Trophoblast cell (in vitro differentiated cells and primary cell): ENCODE data around the gene TRAPPC2.
"Not testable (repeated sequence)": the region's sequence is repeated elsewhere in the genome, so short reads cannot be mapped to it uniquely, and the experiment has no call there.

Experiments used
- DNase-seq, 2 donors: peaks; one replicate each; pipeline ENCODE4 v3.0.0-alpha.2; 2016
- H2AFZ ChIP-seq: 2 replicates; pipeline ENCODE4 v1.6.1; 2013; ENCODE audit warnings: low read length, moderate library complexity, mild to moderate bottlenecking; ENCODE audit not compliant: insufficient read depth, poor library complexity
- H2AK5ac ChIP-seq: 2 replicates; pipeline ENCODE4 v1.6.1; 2013; ENCODE audit warnings: mild to moderate bottlenecking, low read length
- H2BK120ac ChIP-seq: 2 replicates; pipeline ENCODE4 v1.6.1; 2013; ENCODE audit warnings: low read length, mild to moderate bottlenecking, moderate library complexity; ENCODE audit not compliant: insufficient read depth, poor library complexity
- H2BK12ac ChIP-seq: 2 replicates; pipeline ENCODE4 v1.6.1; 2013; ENCODE audit warnings: mild to moderate bottlenecking, low read length, moderate library complexity
- H2BK5ac ChIP-seq: 2 replicates; pipeline ENCODE4 v1.6.1; 2013; ENCODE audit warnings: low read length, low read depth, moderate library complexity, mild to moderate bottlenecking; ENCODE audit not compliant: poor library complexity
- H3K14ac ChIP-seq: 2 replicates; pipeline ENCODE4 v1.6.1; 2013; ENCODE audit warnings: mild to moderate bottlenecking, low read length
- H3K18ac ChIP-seq: 2 replicates; pipeline ENCODE4 v1.6.1; 2013; ENCODE audit warnings: mild to moderate bottlenecking, low read length
- H3K23ac ChIP-seq: 2 replicates; pipeline ENCODE4 v1.6.1; 2013; ENCODE audit warnings: low read length
- H3K27ac ChIP-seq: 2 replicates; pipeline ENCODE4 v1.5.1; 2013; ENCODE audit warnings: low read depth, mild to moderate bottlenecking, inconsistent platforms, low read length, moderate library complexity
- H3K27me3 ChIP-seq: 2 replicates; pipeline ENCODE4 v1.6.1; 2013; ENCODE audit warnings: inconsistent platforms, mild to moderate bottlenecking, low read length, moderate library complexity; ENCODE audit not compliant: insufficient read depth
- H3K36me3 ChIP-seq, 2 experiments: 1 replicate in 1 of 2; 2 replicates in 1 of 2; pipeline ENCODE4 v1.6.1; 2013; ENCODE audit warnings: low read length in 2 of 2, mild to moderate bottlenecking in 2 of 2, moderate library complexity in 1 of 2; ENCODE audit not compliant: insufficient read depth in 2 of 2, control insufficient read depth in 1 of 2
- H3K4ac ChIP-seq: 2 replicates; pipeline ENCODE4 v1.6.1; 2013; ENCODE audit warnings: low read depth, mild to moderate bottlenecking, low read length, moderate library complexity
- H3K4me1 ChIP-seq, 2 experiments: 1 replicate in 1 of 2; 2 replicates in 1 of 2; pipeline ENCODE4 v1.6.1; 2013; ENCODE audit warnings: low read length in 2 of 2, mild to moderate bottlenecking in 2 of 2, moderate library complexity in 1 of 2; ENCODE audit not compliant: insufficient read depth in 2 of 2, control insufficient read depth in 1 of 2
- H3K4me2 ChIP-seq: 2 replicates; pipeline ENCODE4 v1.6.1; 2013; ENCODE audit warnings: inconsistent platforms, mild to moderate bottlenecking, low read length, moderate library complexity
- H3K4me3 ChIP-seq: 2 replicates; pipeline ENCODE4 v1.5.1; 2013; ENCODE audit warnings: mild to moderate bottlenecking, low read depth, low read length, inconsistent platforms
- H3K79me1 ChIP-seq: one replicate; pipeline ENCODE4 v1.6.1; 2013; ENCODE audit warnings: low read length
- H3K79me2 ChIP-seq: 2 replicates; pipeline ENCODE4 v1.6.1; 2013; ENCODE audit warnings: low read length, mild to moderate bottlenecking; ENCODE audit not compliant: control insufficient read depth, insufficient read depth, poor library complexity
- H3K9ac ChIP-seq: 2 replicates; pipeline ENCODE4 v1.6.1; 2013; ENCODE audit warnings: mild to moderate bottlenecking, low read length
- H3K9me3 ChIP-seq: 2 replicates; pipeline ENCODE4 v1.6.1; 2013; ENCODE audit warnings: low read depth, mild to moderate bottlenecking, control low read depth, inconsistent platforms, low read length; ENCODE audit not compliant: insufficient read depth
- H4K12ac ChIP-seq: 2 replicates; pipeline ENCODE4 v1.6.1; 2013; ENCODE audit warnings: low read depth, mild to moderate bottlenecking, low read length, moderate library complexity
- H4K8ac ChIP-seq: 2 replicates; pipeline ENCODE4 v1.6.1; 2013; ENCODE audit warnings: low read depth, mild to moderate bottlenecking, low read length, moderate library complexity
- H4K91ac ChIP-seq: one replicate; pipeline ENCODE4 v1.6.1; 2013; ENCODE audit warnings: low read depth, mild to moderate bottlenecking, low read length, moderate library complexity
- WGBS: extraction: QIAGEN DNeasy Blood & Tissue Kit; methylation state at CpG from one replicate; pipeline ENCODE4 v1.1.7; 2013; ENCODE audit warnings: missing lambda C conversion rate; ENCODE audit not compliant: insufficient read length, insufficient coverage; ENCODE audit errors: extremely low coverage; 5-methylcytosine and 5-hydroxymethylcytosine counted together

The TRAPPC2 gene

DNA sequence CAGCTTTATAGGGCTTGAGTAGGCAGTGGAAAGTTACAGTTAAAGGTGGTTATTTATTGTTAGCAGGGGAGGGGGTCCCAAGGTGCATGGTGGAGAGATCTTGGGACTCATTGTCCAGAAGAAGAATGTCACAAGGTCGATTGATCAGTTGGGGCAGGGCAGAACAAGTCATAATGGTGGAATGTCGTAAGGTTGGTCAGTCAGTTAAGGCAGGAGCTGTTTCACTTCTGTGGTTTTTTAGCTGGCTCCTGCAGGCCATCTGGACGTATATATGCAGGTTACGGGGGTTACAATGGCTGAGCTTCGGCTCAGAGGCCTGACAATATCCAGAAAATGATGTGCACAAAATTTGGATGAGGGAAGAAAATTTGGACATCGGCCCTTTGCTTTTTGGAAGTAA, 7.3 kb upstream of the TRAPPC2 start:
- Histone ChIP-seq H2BK12ac (no peak overlapping the region), H3K4me2 (no peak overlapping the region), H3K4me3 (no peak overlapping the region), H3K9ac (no peak overlapping the region), H3K79me2 (no peaks in the 10 kb centered on the region), H3K79me1 (no peaks in the 10 kb centered on the region), H3K9me3 (no peaks in the 10 kb centered on the region), H3K27ac (peak overlapping the region; percentile 10), H3K23ac (no peak overlapping the region), H4K12ac (no peak overlapping the region), H3K14ac (no peak overlapping the region), H3K4ac (no peak overlapping the region), H4K8ac (no peak overlapping the region), H3K4me1 (no peaks in the 10 kb centered on the region), H3K27me3 (no peaks in the 10 kb centered on the region), H2BK120ac (no peak overlapping the region), H2BK5ac (peak overlapping the region; percentile 2), H2AFZ (no peak overlapping the region), H4K91ac (no peak overlapping the region), H2AK5ac (no peak overlapping the region), H3K18ac (no peak overlapping the region), H3K36me3 (peaks cover 3 to 9% of the 10 kb centered on the region in 2 experiments)
- WGBS, result no CpG with 5 or more reads among the region's 6 CpGs
- no peak for DNase-seq

DNA sequence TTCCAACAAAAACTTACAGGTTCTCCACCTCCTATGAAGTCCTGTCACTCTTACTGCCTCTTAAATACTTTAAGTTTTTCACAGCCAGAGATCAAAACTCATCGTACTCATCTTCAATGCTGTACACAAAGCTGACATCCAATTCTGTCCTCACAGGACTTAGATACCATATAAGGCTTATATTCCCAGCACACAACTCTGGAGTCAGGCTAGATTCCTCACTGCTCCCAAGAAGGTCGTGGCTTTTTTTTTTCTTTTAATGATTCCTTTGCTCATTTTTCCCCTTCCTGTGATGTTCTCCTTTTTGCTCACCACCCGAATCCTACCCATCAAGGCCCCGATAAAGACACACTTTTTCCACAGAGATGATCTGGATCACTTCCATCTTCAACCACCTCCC, 914 bp downstream of the TRAPPC2 start:
- H3K79me1 ChIP-seq, result peaks cover 7% of the 10 kb centered on the region
- H2BK120ac ChIP-seq, result no peak overlapping the region
- no peak overlapping the region for H2AK5ac ChIP-seq
- no peaks in the 10 kb centered on the region for H3K9me3 ChIP-seq
- H3K36me3 ChIP-seq, result peaks cover 0 to 3% of the 10 kb centered on the region in 2 experiments
- no peak overlapping the region for H3K23ac ChIP-seq
- DNase-seq, result no peak
- H2BK5ac ChIP-seq, result no peak overlapping the region
- peak overlapping the region; percentile 57 for H3K4me2 ChIP-seq
- H4K12ac ChIP-seq, result no peak overlapping the region
- H2AFZ ChIP-seq, result no peak overlapping the region
- no peak overlapping the region for H3K4ac ChIP-seq
- no peaks in the 10 kb centered on the region for H3K27me3 ChIP-seq
- no peak overlapping the region for H3K27ac ChIP-seq
- no peak overlapping the region for H3K14ac ChIP-seq
- no CpG with 5 or more reads among the region's 4 CpGs for WGBS
- no peak overlapping the region for H3K4me3 ChIP-seq
- H4K8ac ChIP-seq, result no peak overlapping the region
- H3K79me2 ChIP-seq, result peaks cover 8% of the 10 kb centered on the region
- H3K9ac ChIP-seq, result no peak overlapping the region
- H4K91ac ChIP-seq, result no peak overlapping the region
- no peak overlapping the region for H2BK12ac ChIP-seq
- H3K4me1 ChIP-seq, result peaks cover 0 to 3% of the 10 kb centered on the region in 2 experiments
- no peak overlapping the region for H3K18ac ChIP-seq

DNA sequence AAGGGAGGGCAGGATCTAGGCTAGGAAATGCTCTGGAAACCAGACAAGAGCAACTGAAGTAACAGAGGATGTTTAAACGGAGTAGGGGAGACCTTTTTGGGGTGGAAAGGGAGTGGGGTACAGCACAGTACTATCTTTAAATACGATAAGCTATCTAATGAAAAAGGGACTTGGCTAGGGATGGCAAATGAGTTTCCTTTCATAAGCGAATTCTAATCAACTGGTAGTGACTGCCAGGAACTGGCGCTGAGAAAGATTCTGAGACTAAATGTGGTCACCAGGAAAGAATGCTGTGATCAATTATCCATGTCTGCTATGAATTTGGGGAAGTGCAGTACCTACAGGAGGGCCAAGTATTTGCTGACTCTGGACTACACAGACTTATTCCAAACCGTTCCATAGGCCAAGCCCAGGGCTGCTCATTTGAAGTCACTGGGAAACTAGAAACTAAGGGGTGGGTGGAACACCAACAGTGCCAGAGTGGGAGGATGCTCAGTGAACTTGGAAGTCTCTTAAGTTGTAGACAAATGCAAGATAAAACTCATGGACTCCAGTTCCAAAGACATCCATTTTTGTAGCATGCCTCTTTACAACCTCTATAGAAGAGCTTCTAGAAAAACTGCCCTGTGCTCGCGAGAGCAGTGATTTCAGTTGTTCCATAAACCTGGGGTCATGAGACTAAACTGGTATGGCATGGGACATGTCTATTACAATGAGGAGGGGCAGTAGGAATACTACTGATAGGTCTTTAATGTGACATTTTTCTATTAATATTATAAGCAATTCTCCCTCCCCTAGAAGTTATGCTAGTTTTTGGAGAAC, 2.0 kb downstream of the TRAPPC2 start:
- Histone ChIP-seq H3K79me2 (peaks cover 8% of the 10 kb centered on the region), H3K27me3 (no peaks in the 10 kb centered on the region), H3K4ac (no peak overlapping the region), H3K14ac (no peak overlapping the region), H3K9me3 (no peaks in the 10 kb centered on the region), H4K12ac (no peak overlapping the region), H2AK5ac (no peak overlapping the region), H3K79me1 (peaks cover 7% of the 10 kb centered on the region), H3K9ac (no peak overlapping the region), H3K4me1 (peaks cover 0 to 3% of the 10 kb centered on the region in 2 experiments), H4K91ac (no peak overlapping the region), H3K36me3 (peaks cover 0 to 3% of the 10 kb centered on the region in 2 experiments), H4K8ac (no peak overlapping the region), H2AFZ (no peak overlapping the region), H3K23ac (no peak overlapping the region), H3K27ac (no peak overlapping the region), H2BK5ac (no peak overlapping the region), H3K4me2 (no peak overlapping the region), H2BK120ac (peak overlapping the region; percentile 13), H3K4me3 (no peak overlapping the region), H2BK12ac (no peak overlapping the region), H3K18ac (no peak overlapping the region)
- WGBS, result no CpG with 5 or more reads among the region's 7 CpGs
- no peak for DNase-seq

DNA sequence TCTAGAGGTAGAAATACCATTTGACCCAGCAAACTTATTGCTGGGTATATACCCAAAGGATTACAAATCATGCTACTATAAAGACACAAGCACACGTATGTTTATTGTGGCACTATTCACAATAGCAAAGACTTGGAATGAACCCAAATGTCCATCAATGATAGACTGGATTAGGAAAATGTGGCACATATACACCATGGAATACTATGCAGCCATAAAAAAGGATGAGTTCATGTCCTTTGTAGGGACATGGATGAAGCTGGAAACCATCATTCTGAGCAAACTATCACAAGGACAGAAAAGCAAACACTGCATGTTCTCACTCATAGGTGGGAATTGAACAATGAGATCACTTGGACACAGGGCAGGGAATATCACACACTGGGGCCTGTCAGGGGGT, 3.9 kb downstream of the TRAPPC2 start:
- H3K4me2 ChIP-seq, H3K23ac ChIP-seq, H3K4ac ChIP-seq, H2AFZ ChIP-seq, H3K27ac ChIP-seq, H2AK5ac ChIP-seq, H3K79me2 ChIP-seq, H3K4me3 ChIP-seq, H3K14ac ChIP-seq, H4K12ac ChIP-seq, H2BK12ac ChIP-seq, H4K91ac ChIP-seq, H3K9ac ChIP-seq, H2BK5ac ChIP-seq, H4K8ac ChIP-seq, H2BK120ac ChIP-seq, H3K4me1 ChIP-seq, DNase-seq, H3K9me3 ChIP-seq, H3K36me3 ChIP-seq, H3K79me1 ChIP-seq, H3K27me3 ChIP-seq, H3K18ac ChIP-seq: not testable (repeated sequence)
- WGBS, result no CpG with 5 or more reads among the region's 1 CpG
